ENCODE data around the gene CNTN4.

The CNTN4 gene

DNA sequence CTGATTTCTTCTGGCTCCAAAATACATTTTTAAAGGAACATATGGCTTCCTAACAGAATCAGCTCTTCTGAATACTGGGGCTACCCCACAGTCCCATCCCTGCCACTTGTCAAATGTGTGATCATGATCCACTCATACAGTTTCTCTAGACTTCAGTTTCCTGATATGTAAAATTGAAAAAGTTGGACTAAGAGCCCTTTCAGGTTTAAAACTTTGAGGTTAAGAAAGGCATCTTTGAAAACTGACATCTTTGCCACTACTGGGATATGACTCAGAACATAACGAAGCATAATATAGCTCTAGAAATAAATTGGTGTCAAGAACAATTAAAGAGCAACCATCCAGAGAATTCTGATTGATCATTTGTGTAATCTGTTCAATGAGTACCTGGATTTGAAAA, 763.3 kb downstream of the CNTN4 start:
- no peaks in the 10 kb centered on the region for H3K4me1 ChIP-seq (ENCODE audit: control insufficient read depth in 1 of 2, insufficient read depth in 2 of 2, low read length in 2 of 2)
- H3K9ac ChIP-seq (ENCODE audit: low read depth in 1 of 2, low read length in 2 of 2): no peak overlapping the region
- no peaks in the 10 kb centered on the region for H3K36me3 ChIP-seq (ENCODE audit: control insufficient read depth in 1 of 2, insufficient read depth in 2 of 2, low read length in 2 of 2)
- no peak overlapping the region for H3K4me3 ChIP-seq (ENCODE audit: low read depth in 1 of 2, low read length in 2 of 2)
- H3K27me3 ChIP-seq (ENCODE audit: control insufficient read depth in 1 of 2, insufficient read depth in 2 of 2, low read length in 2 of 2): no peaks in the 10 kb centered on the region
- H3K27ac ChIP-seq (ENCODE audit: low read depth, low read length): no peak overlapping the region
- no peaks in the 10 kb centered on the region for H3K9me3 ChIP-seq (ENCODE audit: control insufficient read depth in 1 of 2, low read length in 2 of 2)

DNA sequence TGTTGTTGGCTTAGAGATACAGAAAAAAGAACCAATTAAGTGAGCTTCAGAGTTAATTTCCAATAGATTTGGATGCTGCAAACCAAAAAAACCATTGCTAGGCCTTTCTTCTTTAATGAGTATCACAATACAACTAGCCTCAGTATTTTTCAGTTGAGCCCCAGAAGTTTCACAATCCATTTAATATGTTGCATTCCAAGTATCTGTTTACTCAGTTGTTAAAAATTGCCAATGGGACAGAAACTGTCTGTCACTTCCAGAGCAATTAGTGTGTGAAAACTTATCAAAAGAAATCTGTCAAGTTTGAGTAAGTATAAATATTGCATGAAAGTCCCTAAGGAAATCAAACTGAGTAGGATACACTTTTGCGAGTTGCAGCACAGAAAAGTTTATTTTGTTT, 763.7 kb downstream of the CNTN4 start:
- Histone ChIP-seq H3K9me3 (ENCODE audit: control insufficient read depth in 1 of 2, low read length in 2 of 2) (no peaks in the 10 kb centered on the region), H3K4me1 (ENCODE audit: control insufficient read depth in 1 of 2, insufficient read depth in 2 of 2, low read length in 2 of 2) (no peaks in the 10 kb centered on the region), H3K27ac (ENCODE audit: low read depth, low read length) (no peak overlapping the region), H3K9ac (ENCODE audit: low read depth in 1 of 2, low read length in 2 of 2) (no peak overlapping the region), H3K27me3 (ENCODE audit: control insufficient read depth in 1 of 2, insufficient read depth in 2 of 2, low read length in 2 of 2) (no peaks in the 10 kb centered on the region), H3K36me3 (ENCODE audit: control insufficient read depth in 1 of 2, insufficient read depth in 2 of 2, low read length in 2 of 2) (no peaks in the 10 kb centered on the region), H3K4me3 (ENCODE audit: low read depth in 1 of 2, low read length in 2 of 2) (no peak overlapping the region)

DNA sequence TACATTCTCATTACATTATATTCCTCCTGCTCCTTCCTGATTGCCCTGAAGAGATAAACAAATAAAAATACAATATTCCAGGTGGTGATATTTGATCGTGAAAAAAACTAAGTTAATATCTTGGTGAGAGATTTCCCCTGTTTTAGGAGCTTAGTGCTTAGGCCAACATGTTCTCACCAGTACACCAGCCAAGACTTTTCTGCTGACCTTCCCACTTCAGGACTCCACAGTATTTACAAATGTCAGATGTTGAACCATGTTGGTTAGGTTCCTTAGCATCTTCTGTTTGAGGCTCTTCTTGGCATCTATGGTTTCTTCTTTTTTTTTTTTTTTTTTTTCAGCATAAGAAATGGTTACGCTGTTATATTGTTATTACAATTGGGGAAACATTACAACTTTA, 764.5 kb downstream of the CNTN4 start:
- Histone ChIP-seq H3K36me3 (ENCODE audit: control insufficient read depth in 1 of 2, insufficient read depth in 2 of 2, low read length in 2 of 2) (no peaks in the 10 kb centered on the region), H3K4me1 (ENCODE audit: control insufficient read depth in 1 of 2, insufficient read depth in 2 of 2, low read length in 2 of 2) (no peaks in the 10 kb centered on the region), H3K4me3 (ENCODE audit: low read depth in 1 of 2, low read length in 2 of 2) (no peak overlapping the region), H3K9me3 (ENCODE audit: control insufficient read depth in 1 of 2, low read length in 2 of 2) (no peaks in the 10 kb centered on the region), H3K9ac (ENCODE audit: low read depth in 1 of 2, low read length in 2 of 2) (no peak overlapping the region), H3K27ac (ENCODE audit: low read depth, low read length) (no peak overlapping the region), H3K27me3 (ENCODE audit: control insufficient read depth in 1 of 2, insufficient read depth in 2 of 2, low read length in 2 of 2) (no peaks in the 10 kb centered on the region)

DNA sequence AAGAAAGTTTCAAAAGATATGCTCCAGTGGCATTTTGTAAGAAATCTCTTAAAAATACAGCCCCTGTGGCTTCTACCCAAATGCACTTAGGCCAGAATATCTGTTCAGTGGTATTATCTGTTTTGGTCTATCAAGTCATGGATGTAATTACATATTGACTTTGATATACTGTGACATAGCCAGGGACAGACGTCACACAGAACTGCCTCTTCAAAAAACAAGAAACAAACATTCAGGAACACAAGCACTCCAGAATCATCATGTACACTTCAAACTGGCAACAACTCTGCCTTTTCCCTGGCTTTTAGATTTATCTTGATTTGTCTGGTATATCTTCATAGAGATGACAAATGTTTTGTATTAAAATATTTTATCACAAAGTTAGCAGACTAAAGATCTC, 771.2 kb downstream of the CNTN4 start:
- H3K27me3 ChIP-seq (ENCODE audit: control insufficient read depth in 1 of 2, insufficient read depth in 2 of 2, low read length in 2 of 2): no peaks in the 10 kb centered on the region
- H3K27ac ChIP-seq (ENCODE audit: low read depth, low read length): no peak overlapping the region
- no peaks in the 10 kb centered on the region for H3K36me3 ChIP-seq (ENCODE audit: control insufficient read depth in 1 of 2, insufficient read depth in 2 of 2, low read length in 2 of 2)
- no peaks in the 10 kb centered on the region for H3K4me1 ChIP-seq (ENCODE audit: control insufficient read depth in 1 of 2, insufficient read depth in 2 of 2, low read length in 2 of 2)
- no peak overlapping the region for H3K9ac ChIP-seq (ENCODE audit: low read depth in 1 of 2, low read length in 2 of 2)
- H3K9me3 ChIP-seq (ENCODE audit: control insufficient read depth in 1 of 2, low read length in 2 of 2): no peaks in the 10 kb centered on the region
- H3K4me3 ChIP-seq (ENCODE audit: low read depth in 1 of 2, low read length in 2 of 2): no peak overlapping the region

DNA sequence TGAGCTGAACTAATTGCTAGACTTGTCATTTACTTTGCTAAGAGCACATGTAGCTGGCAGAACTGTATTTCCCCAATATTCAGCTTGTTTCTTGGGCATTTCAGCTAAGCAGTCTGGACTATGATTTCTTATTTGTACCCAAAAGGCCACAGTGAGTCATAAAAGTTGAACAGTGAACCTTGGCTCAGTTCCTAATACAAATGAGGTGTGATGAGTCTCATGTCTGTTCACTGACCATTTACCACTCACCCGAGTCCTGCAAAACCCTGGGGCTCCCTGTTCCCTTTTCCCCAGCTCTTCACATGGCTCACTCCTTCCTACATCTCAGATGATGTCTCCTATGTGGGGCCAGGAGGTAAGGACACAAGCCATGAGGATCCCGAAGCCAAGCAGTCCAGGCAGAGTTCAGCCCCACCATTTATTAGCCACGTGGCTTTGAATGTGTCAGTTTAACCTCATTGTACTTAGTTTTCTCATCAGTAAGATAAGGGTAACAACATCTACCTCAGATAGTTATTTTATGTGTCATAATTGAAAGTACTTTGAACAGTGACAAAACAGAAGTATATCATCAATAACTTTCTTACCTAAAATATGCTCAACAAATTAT, 772.2 kb downstream of the CNTN4 start:
- no peaks in the 10 kb centered on the region for H3K9me3 ChIP-seq (ENCODE audit: control insufficient read depth in 1 of 2, low read length in 2 of 2)
- no peaks in the 10 kb centered on the region for H3K4me1 ChIP-seq (ENCODE audit: control insufficient read depth in 1 of 2, insufficient read depth in 2 of 2, low read length in 2 of 2)
- H3K27ac ChIP-seq (ENCODE audit: low read depth, low read length): no peak overlapping the region
- H3K9ac ChIP-seq (ENCODE audit: low read depth in 1 of 2, low read length in 2 of 2): no peak overlapping the region
- H3K36me3 ChIP-seq (ENCODE audit: control insufficient read depth in 1 of 2, insufficient read depth in 2 of 2, low read length in 2 of 2): no peaks in the 10 kb centered on the region
- H3K4me3 ChIP-seq (ENCODE audit: low read depth in 1 of 2, low read length in 2 of 2): no peak overlapping the region
- no peaks in the 10 kb centered on the region for H3K27me3 ChIP-seq (ENCODE audit: control insufficient read depth in 1 of 2, insufficient read depth in 2 of 2, low read length in 2 of 2)

DNA sequence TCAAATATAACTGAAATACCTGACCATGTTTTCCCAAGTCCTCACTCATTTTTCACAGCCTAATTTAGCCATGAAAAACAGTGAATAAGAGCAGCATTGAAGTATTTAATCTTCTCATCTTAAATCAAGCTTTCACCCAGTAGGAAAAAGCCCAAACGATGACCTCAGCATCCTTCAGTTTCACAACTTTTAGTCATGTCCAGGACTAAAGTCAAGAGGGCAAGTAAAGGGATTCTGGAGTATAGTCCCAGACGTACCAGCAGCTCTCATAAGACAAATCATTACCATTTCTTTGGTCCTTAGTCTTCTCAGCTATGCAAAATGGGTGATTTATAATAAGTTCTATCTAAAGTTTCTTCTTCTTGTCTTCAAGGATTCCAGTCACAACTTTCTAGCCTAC, 774.2 kb downstream of the CNTN4 start:
- H3K9me3 ChIP-seq (ENCODE audit: control insufficient read depth in 1 of 2, low read length in 2 of 2): no peaks in the 10 kb centered on the region
- H3K27ac ChIP-seq (ENCODE audit: low read depth, low read length): no peak overlapping the region
- H3K27me3 ChIP-seq (ENCODE audit: control insufficient read depth in 1 of 2, insufficient read depth in 2 of 2, low read length in 2 of 2): no peaks in the 10 kb centered on the region
- no peak overlapping the region for H3K9ac ChIP-seq (ENCODE audit: low read depth in 1 of 2, low read length in 2 of 2)
- no peaks in the 10 kb centered on the region for H3K4me1 ChIP-seq (ENCODE audit: control insufficient read depth in 1 of 2, insufficient read depth in 2 of 2, low read length in 2 of 2)
- no peak overlapping the region for H3K4me3 ChIP-seq (ENCODE audit: low read depth in 1 of 2, low read length in 2 of 2)
- no peaks in the 10 kb centered on the region for H3K36me3 ChIP-seq (ENCODE audit: control insufficient read depth in 1 of 2, insufficient read depth in 2 of 2, low read length in 2 of 2)

DNA sequence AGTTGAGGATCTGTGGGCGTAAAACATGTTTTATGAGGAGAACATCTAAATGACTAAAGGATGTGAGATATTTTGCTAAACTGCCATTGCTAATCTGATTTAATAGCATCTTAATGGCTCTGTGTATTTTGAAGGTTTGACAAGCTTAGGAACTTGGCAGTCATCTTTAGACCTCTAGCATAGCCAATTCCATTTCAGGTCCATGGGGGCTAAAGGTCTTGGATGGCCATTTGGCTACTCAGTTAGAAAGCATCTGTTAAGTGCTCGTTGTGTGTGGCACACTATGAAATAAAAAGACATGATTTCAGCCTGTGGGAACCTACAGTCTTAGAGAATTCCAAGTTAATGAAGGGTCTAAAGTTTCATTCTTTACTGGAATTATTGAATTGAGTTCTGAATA, 775.3 kb downstream of the CNTN4 start:
- H3K27ac ChIP-seq (ENCODE audit: low read depth, low read length): no peak overlapping the region
- no peak overlapping the region for H3K9ac ChIP-seq (ENCODE audit: low read depth in 1 of 2, low read length in 2 of 2)
- no peaks in the 10 kb centered on the region for H3K4me1 ChIP-seq (ENCODE audit: control insufficient read depth in 1 of 2, insufficient read depth in 2 of 2, low read length in 2 of 2)
- no peaks in the 10 kb centered on the region for H3K9me3 ChIP-seq (ENCODE audit: control insufficient read depth in 1 of 2, low read length in 2 of 2)
- no peaks in the 10 kb centered on the region for H3K27me3 ChIP-seq (ENCODE audit: control insufficient read depth in 1 of 2, insufficient read depth in 2 of 2, low read length in 2 of 2)
- no peaks in the 10 kb centered on the region for H3K36me3 ChIP-seq (ENCODE audit: control insufficient read depth in 1 of 2, insufficient read depth in 2 of 2, low read length in 2 of 2)
- H3K4me3 ChIP-seq (ENCODE audit: low read depth in 1 of 2, low read length in 2 of 2): no peak overlapping the region

DNA sequence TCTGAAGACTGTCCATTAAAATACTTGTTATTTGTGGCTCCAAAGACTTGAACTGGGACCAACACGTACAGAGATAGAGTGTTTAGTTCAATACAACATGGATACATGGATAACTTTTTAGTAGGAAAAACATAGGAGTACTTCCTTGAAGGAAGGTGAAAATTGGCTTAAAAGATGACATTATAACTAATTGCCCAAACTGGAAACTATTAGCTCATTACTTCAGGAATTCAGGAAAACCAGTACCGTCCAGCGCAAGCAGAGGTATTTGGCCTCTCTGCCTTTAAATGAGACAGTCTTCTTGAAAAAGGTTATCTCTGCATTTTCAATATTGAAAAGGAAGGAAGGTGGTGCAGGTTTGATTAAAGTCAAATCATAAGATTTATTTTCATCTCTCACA, 777.0 kb downstream of the CNTN4 start:
- no peaks in the 10 kb centered on the region for H3K4me1 ChIP-seq (ENCODE audit: control insufficient read depth in 1 of 2, insufficient read depth in 2 of 2, low read length in 2 of 2)
- H3K9me3 ChIP-seq (ENCODE audit: control insufficient read depth in 1 of 2, low read length in 2 of 2): peaks cover 0 to 1% of the 10 kb centered on the region in 2 donors
- H3K4me3 ChIP-seq (ENCODE audit: low read depth in 1 of 2, low read length in 2 of 2): no peak overlapping the region
- H3K27me3 ChIP-seq (ENCODE audit: control insufficient read depth in 1 of 2, insufficient read depth in 2 of 2, low read length in 2 of 2): no peaks in the 10 kb centered on the region
- no peak overlapping the region for H3K9ac ChIP-seq (ENCODE audit: low read depth in 1 of 2, low read length in 2 of 2)
- no peaks in the 10 kb centered on the region for H3K36me3 ChIP-seq (ENCODE audit: control insufficient read depth in 1 of 2, insufficient read depth in 2 of 2, low read length in 2 of 2)
- no peak overlapping the region for H3K27ac ChIP-seq (ENCODE audit: low read depth, low read length)

DNA sequence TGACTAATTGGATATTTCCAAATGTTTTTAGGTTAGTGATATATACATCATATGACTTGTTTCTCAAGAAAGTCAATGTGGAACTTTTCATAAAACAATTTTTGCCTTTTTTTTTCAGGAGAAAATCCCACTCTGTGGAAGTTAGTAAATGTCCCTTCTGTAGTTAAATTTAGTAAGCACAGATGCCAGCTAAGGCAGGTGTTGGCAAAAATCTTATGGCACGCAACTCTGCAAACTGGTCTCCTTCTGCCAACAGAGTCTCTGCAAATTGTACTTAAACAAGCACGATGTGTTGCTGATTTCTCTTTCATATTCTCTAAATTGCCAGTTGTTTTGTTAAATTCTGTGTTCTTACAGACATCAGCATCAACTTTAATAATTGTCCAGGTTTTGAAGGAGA, 777.7 kb downstream of the CNTN4 start:
- H3K9me3 ChIP-seq (ENCODE audit: control insufficient read depth in 1 of 2, low read length in 2 of 2): peaks cover 0 to 1% of the 10 kb centered on the region in 2 donors
- no peaks in the 10 kb centered on the region for H3K36me3 ChIP-seq (ENCODE audit: control insufficient read depth in 1 of 2, insufficient read depth in 2 of 2, low read length in 2 of 2)
- no peaks in the 10 kb centered on the region for H3K27me3 ChIP-seq (ENCODE audit: control insufficient read depth in 1 of 2, insufficient read depth in 2 of 2, low read length in 2 of 2)
- H3K4me3 ChIP-seq (ENCODE audit: low read depth in 1 of 2, low read length in 2 of 2): no peak overlapping the region
- H3K9ac ChIP-seq (ENCODE audit: low read depth in 1 of 2, low read length in 2 of 2): no peak overlapping the region
- no peak overlapping the region for H3K27ac ChIP-seq (ENCODE audit: low read depth, low read length)
- no peaks in the 10 kb centered on the region for H3K4me1 ChIP-seq (ENCODE audit: control insufficient read depth in 1 of 2, insufficient read depth in 2 of 2, low read length in 2 of 2)

DNA sequence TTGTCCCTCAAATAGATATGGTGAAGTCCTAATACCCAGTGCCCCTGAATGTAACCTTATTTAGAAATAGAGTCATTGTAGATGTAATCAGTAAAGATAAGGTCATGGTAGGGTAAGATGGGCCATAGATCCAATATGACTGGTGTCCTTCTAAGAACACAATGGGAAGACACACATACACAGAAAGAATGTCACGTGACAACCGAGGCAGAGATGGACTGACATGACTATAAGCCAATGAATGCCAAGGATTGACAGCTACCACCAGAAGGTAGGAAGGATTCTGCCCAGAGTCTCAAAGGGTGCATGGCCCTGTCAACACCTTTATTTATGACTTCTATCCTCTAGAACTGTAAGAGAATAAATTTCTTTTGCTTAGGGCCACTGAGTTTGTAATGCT, 780.4 kb downstream of the CNTN4 start:
- Histone ChIP-seq H3K9ac (ENCODE audit: low read depth in 1 of 2, low read length in 2 of 2) (no peak overlapping the region), H3K9me3 (ENCODE audit: control insufficient read depth in 1 of 2, low read length in 2 of 2) (peaks cover 0 to 1% of the 10 kb centered on the region in 2 donors), H3K27me3 (ENCODE audit: control insufficient read depth in 1 of 2, insufficient read depth in 2 of 2, low read length in 2 of 2) (no peaks in the 10 kb centered on the region), H3K4me3 (ENCODE audit: low read depth in 1 of 2, low read length in 2 of 2) (no peak overlapping the region), H3K4me1 (ENCODE audit: control insufficient read depth in 1 of 2, insufficient read depth in 2 of 2, low read length in 2 of 2) (no peaks in the 10 kb centered on the region), H3K36me3 (ENCODE audit: control insufficient read depth in 1 of 2, insufficient read depth in 2 of 2, low read length in 2 of 2) (no peaks in the 10 kb centered on the region), H3K27ac (ENCODE audit: low read depth, low read length) (no peak overlapping the region)

DNA sequence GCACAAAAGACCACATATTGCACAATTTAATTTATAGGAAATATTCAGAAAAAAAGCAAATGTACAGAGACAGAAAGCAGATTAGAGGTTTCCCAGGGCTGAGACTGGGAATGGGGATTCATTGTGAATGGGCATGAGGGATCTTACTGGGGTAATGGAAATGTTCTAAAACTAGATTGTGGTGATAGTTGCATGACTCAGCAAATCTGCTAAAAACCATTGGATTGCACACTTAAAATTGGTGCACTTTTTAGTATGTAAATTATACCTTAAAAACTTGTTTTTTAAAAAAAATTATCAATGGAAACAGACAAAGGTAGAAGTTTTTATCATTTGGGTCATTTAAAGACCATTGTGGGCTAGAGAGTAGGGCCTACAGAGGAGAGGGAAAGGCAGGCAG, 780.9 kb downstream of the CNTN4 start:
- H3K9me3 ChIP-seq (ENCODE audit: control insufficient read depth in 1 of 2, low read length in 2 of 2): peaks cover 0 to 1% of the 10 kb centered on the region in 2 donors
- H3K27ac ChIP-seq (ENCODE audit: low read depth, low read length): no peak overlapping the region
- no peaks in the 10 kb centered on the region for H3K36me3 ChIP-seq (ENCODE audit: control insufficient read depth in 1 of 2, insufficient read depth in 2 of 2, low read length in 2 of 2)
- no peaks in the 10 kb centered on the region for H3K27me3 ChIP-seq (ENCODE audit: control insufficient read depth in 1 of 2, insufficient read depth in 2 of 2, low read length in 2 of 2)
- H3K4me1 ChIP-seq (ENCODE audit: control insufficient read depth in 1 of 2, insufficient read depth in 2 of 2, low read length in 2 of 2): no peaks in the 10 kb centered on the region
- no peak overlapping the region for H3K4me3 ChIP-seq (ENCODE audit: low read depth in 1 of 2, low read length in 2 of 2)
- no peak overlapping the region for H3K9ac ChIP-seq (ENCODE audit: low read depth in 1 of 2, low read length in 2 of 2)
